HepG2 (cell line): ENCODE data around the gene LAMB2. TPM values are rescaled to one million over a fixed set of nuclear protein-coding genes. Genes with fewer than 3 reads are reported as not detected.
A peak's percentile ranks its signal among the peaks of the same experiment; 100 is the strongest.

Experiments
- ARID3A ChIP-seq: IDR thresholded peaks from 2 replicates; pipeline ENCODE4 v1.6.1; 2012; ENCODE audit warnings: low read depth, low read length, improper control_type of control experiment
- ATAD3A ChIP-seq: sonication (generic); formaldehyde crosslinking; IDR thresholded peaks from 2 replicates; pipeline ENCODE4 v1.4.0; 2020; ENCODE audit warnings: missing genetic modification reagents
- MYC ChIP-seq: sonication (generic); formaldehyde crosslinking; IDR thresholded peaks from 2 replicates; pipeline ENCODE4 v1.9.0; 2021; ENCODE audit warnings: missing genetic modification reagents, borderline replicate concordance
- NCOA1 ChIP-seq: sonication (generic); formaldehyde crosslinking; IDR thresholded peaks from 2 replicates; pipeline ENCODE4 v1.9.0; 2021; ENCODE audit warnings: missing genetic modification reagents
- PTBP1 ChIP-seq: fragments of 200-400 bp; formaldehyde crosslinking; IDR thresholded peaks from 2 replicates; pipeline ENCODE4 v1.6.1; 2018; ENCODE audit warnings: low read length, low read depth; ENCODE audit not compliant: poor library complexity, severe bottlenecking
- SRSF1 ChIP-seq: fragments of 200-400 bp; formaldehyde crosslinking; optimal IDR thresholded peaks from 2 replicates; pipeline ENCODE3; 2017; ENCODE audit warnings: mild to moderate bottlenecking, low read depth, low read length, moderate library complexity
- ZBED4 ChIP-seq: sonication (generic); formaldehyde crosslinking; IDR thresholded peaks from 2 replicates; pipeline ENCODE4 v1.4.0; 2020; ENCODE audit warnings: missing genetic modification reagents, borderline replicate concordance
- ZBTB21 ChIP-seq: sonication (generic); formaldehyde crosslinking; IDR thresholded peaks from 2 replicates; pipeline ENCODE4 v1.4.0; 2020; ENCODE audit warnings: missing genetic modification reagents
- ZBTB42 ChIP-seq: sonication (generic); formaldehyde crosslinking; IDR thresholded peaks from 2 replicates; pipeline ENCODE4 v1.5.0; 2020; ENCODE audit warnings: mild to moderate bottlenecking, missing genetic modification reagents
- ZNF331 ChIP-seq: sonication (generic); formaldehyde crosslinking; IDR thresholded peaks from 2 replicates; pipeline ENCODE4 v1.4.0; 2020; ENCODE audit warnings: missing genetic modification reagents
- ZNF503 ChIP-seq: sonication (generic); formaldehyde crosslinking; IDR thresholded peaks from 2 replicates; pipeline ENCODE4 v1.4.0; 2020; ENCODE audit warnings: missing genetic modification reagents
- ZNF557 ChIP-seq: sonication (generic); formaldehyde crosslinking; IDR thresholded peaks from 2 replicates; pipeline ENCODE4 v1.4.0; 2020; ENCODE audit warnings: missing genetic modification reagents
- ZNF597 ChIP-seq: sonication (generic); formaldehyde crosslinking; IDR thresholded peaks from 2 replicates; pipeline ENCODE4 v1.5.0; 2020; ENCODE audit warnings: missing genetic modification reagents
- ZNF768 ChIP-seq: sonication (generic); formaldehyde crosslinking; IDR thresholded peaks from 2 replicates; pipeline ENCODE4 v1.4.0; 2020; ENCODE audit warnings: missing genetic modification reagents
- ZNF891 ChIP-seq: sonication (generic); formaldehyde crosslinking; IDR thresholded peaks from 2 replicates; pipeline ENCODE4 v1.5.0; 2020; ENCODE audit warnings: mild to moderate bottlenecking, missing genetic modification reagents
- ZSCAN30 ChIP-seq: sonication (generic); formaldehyde crosslinking; IDR thresholded peaks from 2 replicates; pipeline ENCODE4 v1.5.0; 2020; ENCODE audit warnings: mild to moderate bottlenecking, missing genetic modification reagents
- polyA plus RNA-seq, 8 experiments: library from polyadenylated mRNA; depleted of rRNA in 3 of 8; stranded (reverse) in 7 of 8; unstranded in 1 of 8; fragments of >200 nt; fragmentation: Illumina TruSeq in 4 of 8; extraction: Trizol in 4 of 8; gene quantifications; 2 replicates each; pipeline versions ENCODE4 v1.2.1 to v1.2.3, GENCODE V29; 2011 to 2016; ENCODE audit warnings: low read depth in 4 of 8, missing spikeins in 1 of 8, mixed read lengths in 1 of 8; ENCODE audit not compliant: insufficient read depth in 1 of 8
- total RNA-seq, 5 experiments: library from RNA; depleted of rRNA; stranded (reverse); fragments of >200 nt; fragmentation: Illumina TruSeq; extraction: Trizol; gene quantifications; 2 replicates each; pipeline ENCODE4 v1.2.3, GENCODE V29; 2016; ENCODE audit warnings: low read depth in 1 of 5
- TF ChIP-seq, protein P1 (sequence below): IDR thresholded peaks from 2 replicates; pipeline ENCODE4 v1.4.0; 2020; ENCODE audit warnings: mild to moderate bottlenecking, missing genetic modification reagents

LAMB2 gene
- total and polyA plus RNA-seq, 2 of the 13 experiments (the other 11 are each of a cell fraction or from before 2014, with no cell fraction given), result 208 to 443 TPM

GRCh38 chr3:49171119-49171774 lies 38.4 kb upstream of the LAMB2 start, which contains the start of gene KLHDC8B (continued):
- TF ChIP-seq ZNF503 (CRISPR knock-in tag), result no peak
- no peak for TF ChIP-seq ZSCAN30
- peak; percentile 79 for TF ChIP-seq MYC (CRISPR knock-in tag)
- TF ChIP-seq, protein P1, sequence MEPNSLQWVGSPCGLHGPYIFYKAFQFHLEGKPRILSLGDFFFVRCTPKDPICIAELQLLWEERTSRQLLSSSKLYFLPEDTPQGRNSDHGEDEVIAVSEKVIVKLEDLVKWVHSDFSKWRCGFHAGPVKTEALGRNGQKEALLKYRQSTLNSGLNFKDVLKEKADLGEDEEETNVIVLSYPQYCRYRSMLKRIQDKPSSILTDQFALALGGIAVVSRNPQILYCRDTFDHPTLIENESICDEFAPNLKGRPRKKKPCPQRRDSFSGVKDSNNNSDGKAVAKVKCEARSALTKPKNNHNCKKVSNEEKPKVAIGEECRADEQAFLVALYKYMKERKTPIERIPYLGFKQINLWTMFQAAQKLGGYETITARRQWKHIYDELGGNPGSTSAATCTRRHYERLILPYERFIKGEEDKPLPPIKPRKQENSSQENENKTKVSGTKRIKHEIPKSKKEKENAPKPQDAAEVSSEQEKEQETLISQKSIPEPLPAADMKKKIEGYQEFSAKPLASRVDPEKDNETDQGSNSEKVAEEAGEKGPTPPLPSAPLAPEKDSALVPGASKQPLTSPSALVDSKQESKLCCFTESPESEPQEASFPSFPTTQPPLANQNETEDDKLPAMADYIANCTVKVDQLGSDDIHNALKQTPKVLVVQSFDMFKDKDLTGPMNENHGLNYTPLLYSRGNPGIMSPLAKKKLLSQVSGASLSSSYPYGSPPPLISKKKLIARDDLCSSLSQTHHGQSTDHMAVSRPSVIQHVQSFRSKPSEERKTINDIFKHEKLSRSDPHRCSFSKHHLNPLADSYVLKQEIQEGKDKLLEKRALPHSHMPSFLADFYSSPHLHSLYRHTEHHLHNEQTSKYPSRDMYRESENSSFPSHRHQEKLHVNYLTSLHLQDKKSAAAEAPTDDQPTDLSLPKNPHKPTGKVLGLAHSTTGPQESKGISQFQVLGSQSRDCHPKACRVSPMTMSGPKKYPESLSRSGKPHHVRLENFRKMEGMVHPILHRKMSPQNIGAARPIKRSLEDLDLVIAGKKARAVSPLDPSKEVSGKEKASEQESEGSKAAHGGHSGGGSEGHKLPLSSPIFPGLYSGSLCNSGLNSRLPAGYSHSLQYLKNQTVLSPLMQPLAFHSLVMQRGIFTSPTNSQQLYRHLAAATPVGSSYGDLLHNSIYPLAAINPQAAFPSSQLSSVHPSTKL (CRISPR knock-in tag), result peak; percentile 53
- TF ChIP-seq ATAD3A, result no peak
- no peak; the same call in 1 of the 2 replicates for TF ChIP-seq ZBED4 (CRISPR knock-in tag)
- TF ChIP-seq ZNF331 (CRISPR knock-in tag), result peak; percentile 44
- no peak; the same call in 1 of the 2 replicates for TF ChIP-seq ZBTB42 (CRISPR knock-in tag)
- TF ChIP-seq SRSF1, result peak; percentile 53
- no peak; the same call in 1 of the 2 replicates for TF ChIP-seq ZNF768
- no peak for TF ChIP-seq NCOA1
- TF ChIP-seq ARID3A, result 0 out of 2 replicates have a peak, but pooled peaks have one; percentile 19
- peak; percentile 91 for TF ChIP-seq PTBP1
- peak; percentile 54; the same call in 1 of the 2 replicates for TF ChIP-seq ZNF557 (CRISPR knock-in tag)
- TF ChIP-seq ZNF891 (CRISPR knock-in tag), result peak; percentile 88
- TF ChIP-seq ZBTB21 (CRISPR knock-in tag), result no peak
- no peak for TF ChIP-seq ZNF597 (CRISPR knock-in tag)
